Immature natural killer cell (primary cell): Measurements from ENCODE around the gene HAT1. TPM values are rescaled to one million over a fixed set of nuclear protein-coding genes. Genes with fewer than 3 reads are reported as not detected.
A peak's percentile ranks its signal among the peaks of the same experiment; 100 is the strongest.
"Not testable (repeated sequence)": the region's sequence is repeated elsewhere in the genome, so short reads cannot be mapped to it uniquely, and the experiment has no call there.

Experiments used
- DNase-seq, 3 donors: peaks; one replicate each; pipeline ENCODE4 v3.0.0; 2022; ENCODE audit warnings: mixed read lengths in 1 of 3
- H3K27ac Mint-ChIP-seq, 6 donors: one replicate each; pipeline ENCODE4 v1.8.0; 2020; ENCODE audit warnings: mixed read lengths in 6 of 6, mild to moderate bottlenecking in 5 of 6, inconsistent platforms in 4 of 6, moderate library complexity in 3 of 6
- H3K27me3 Mint-ChIP-seq, 3 donors: one replicate each; pipeline ENCODE4 v1.8.0; 2020 to 2021; ENCODE audit warnings: low read depth in 3 of 3, mild to moderate bottlenecking in 3 of 3, mixed read lengths in 3 of 3, moderate library complexity in 3 of 3, inconsistent platforms in 1 of 3
- H3K36me3 Mint-ChIP-seq, 3 donors: one replicate each; pipeline ENCODE4 v1.8.0; 2020; ENCODE audit warnings: mixed read lengths in 3 of 3, inconsistent platforms in 2 of 3, mild to moderate bottlenecking in 2 of 3
- H3K4me1 Mint-ChIP-seq, 2 donors: one replicate each; pipeline ENCODE4 v1.8.0; 2020; ENCODE audit warnings: inconsistent platforms in 2 of 2, mild to moderate bottlenecking in 2 of 2, mixed read lengths in 2 of 2, moderate library complexity in 1 of 2
- H3K4me3 Mint-ChIP-seq, 5 donors: one replicate each; pipeline ENCODE4 v1.8.0; 2020; ENCODE audit warnings: mild to moderate bottlenecking in 5 of 5, mixed read lengths in 5 of 5, inconsistent platforms in 3 of 5, moderate library complexity in 3 of 5
- H3K9me3 Mint-ChIP-seq, 6 donors: one replicate each; pipeline ENCODE4 v1.8.0; 2020; ENCODE audit warnings: mild to moderate bottlenecking in 6 of 6, mixed read lengths in 6 of 6, inconsistent platforms in 4 of 6, moderate library complexity in 3 of 6
- polyA plus RNA-seq, 3 donors: library from polyadenylated mRNA; unstranded; fragments of 300-500 nt; fragmentation: Illumina TruSeq; gene quantifications; one replicate each; pipeline ENCODE4 v1.2.3, GENCODE V29; 2021

Gene HAT1
- polyA plus RNA-seq, 3 donors from 2014 or later = 49.0 to 103 (median 70.6) TPM

DNA sequence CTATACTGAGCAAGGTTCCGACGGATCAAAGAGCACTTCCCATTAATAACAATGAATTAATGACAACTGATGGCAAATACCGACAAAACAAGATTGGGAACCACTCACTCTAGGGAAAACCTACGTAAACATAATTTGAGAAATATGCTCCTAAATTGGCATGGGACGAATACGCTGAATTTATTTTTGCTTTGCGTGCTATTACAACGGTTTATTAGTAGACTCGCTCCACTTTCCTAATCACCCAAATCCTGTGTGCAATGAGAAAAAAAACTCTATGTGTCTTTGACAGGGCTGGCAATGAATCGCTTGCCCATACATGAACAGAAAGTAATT, 27.7 kb upstream of the HAT1 start:
- peaks cover 3 to 12% (median 5%) of the 10 kb centered on the region in 3 donors for H3K27me3 Mint-ChIP-seq
- H3K4me1 Mint-ChIP-seq = peaks cover 19 to 32% of the 10 kb centered on the region in 2 donors
- H3K4me3 Mint-ChIP-seq = peak overlapping the region; percentile 90 to 99 (median 95)
- peaks cover 0 to 6% (median 0%) of the 10 kb centered on the region in 3 donors for H3K36me3 Mint-ChIP-seq
- no peak for DNase-seq
- peaks cover 0 to 1% (median 0%) of the 10 kb centered on the region in 6 donors for H3K9me3 Mint-ChIP-seq
- peak overlapping the region; percentile 55 to 89 (median 77) for H3K27ac Mint-ChIP-seq

DNA sequence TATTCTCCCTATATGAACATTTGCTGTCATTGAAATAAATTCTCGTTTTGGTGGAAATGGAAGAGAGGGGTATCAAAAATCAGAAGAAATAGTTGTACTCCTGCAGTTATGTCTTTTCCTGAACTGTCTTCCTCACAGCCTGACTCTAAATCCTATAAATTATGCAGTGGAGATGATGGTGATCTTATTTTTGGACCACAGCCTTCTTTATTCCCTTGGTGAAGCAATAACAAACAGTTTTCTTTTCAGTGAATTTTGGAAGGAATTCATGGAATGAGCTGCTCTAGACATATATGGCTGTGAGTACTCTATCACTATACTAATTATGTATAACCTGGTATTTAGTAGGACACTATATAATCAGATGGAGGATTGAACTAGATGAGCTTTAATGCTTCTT, 26.5 kb upstream of the HAT1 start:
- Mint-ChIP-seq H3K27ac (no peak overlapping the region), H3K27me3 (peaks cover 3 to 12% (median 5%) of the 10 kb centered on the region in 3 donors), H3K36me3 (peaks cover 0 to 6% (median 0%) of the 10 kb centered on the region in 3 donors), H3K4me1 (peaks cover 19 to 31% of the 10 kb centered on the region in 2 donors), H3K4me3 (peak overlapping the region in 1 of 5 donors; percentile 14), H3K9me3 (peaks cover 0 to 1% (median 0%) of the 10 kb centered on the region in 6 donors)
- no peak for DNase-seq

DNA sequence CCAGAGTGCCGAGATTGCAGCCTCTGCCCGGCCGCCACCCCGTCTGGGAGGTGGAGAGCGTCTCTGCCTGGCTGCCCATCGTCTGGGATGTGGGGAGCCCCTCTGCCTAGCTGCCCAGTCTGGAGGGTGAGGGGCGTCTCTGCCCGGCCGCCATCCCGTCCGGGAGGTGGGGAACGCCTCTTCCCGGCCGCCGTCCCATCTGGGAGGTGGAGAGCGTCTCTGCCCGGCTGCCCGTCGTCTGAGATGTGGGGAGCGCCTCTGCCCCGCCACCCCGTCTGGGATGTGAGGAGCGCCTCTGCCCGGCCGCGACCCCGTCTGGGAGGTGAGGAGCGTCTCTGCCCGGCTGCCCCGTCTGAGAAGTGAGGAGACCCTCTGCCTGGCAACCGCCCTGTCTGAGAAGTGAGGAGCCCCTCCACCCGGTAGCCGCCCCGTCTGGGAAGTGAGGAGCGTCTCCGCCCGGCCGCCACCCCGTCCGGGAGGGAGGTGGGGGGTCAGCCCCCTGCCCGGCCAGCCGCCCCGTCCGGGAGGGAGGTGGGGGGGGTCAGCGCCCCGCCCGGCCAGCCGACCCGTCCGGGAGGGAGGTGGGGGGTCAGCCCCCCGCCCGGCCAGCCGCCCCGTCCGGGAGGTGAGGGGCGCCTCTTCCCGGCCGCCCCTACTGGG, 22.5 kb upstream of the HAT1 start:
- H3K4me3 Mint-ChIP-seq, H3K36me3 Mint-ChIP-seq, H3K4me1 Mint-ChIP-seq, DNase-seq, H3K27ac Mint-ChIP-seq, H3K9me3 Mint-ChIP-seq: not testable (repeated sequence)
- peaks cover 3 to 10% (median 8%) of the 10 kb centered on the region in 3 donors for H3K27me3 Mint-ChIP-seq

DNA sequence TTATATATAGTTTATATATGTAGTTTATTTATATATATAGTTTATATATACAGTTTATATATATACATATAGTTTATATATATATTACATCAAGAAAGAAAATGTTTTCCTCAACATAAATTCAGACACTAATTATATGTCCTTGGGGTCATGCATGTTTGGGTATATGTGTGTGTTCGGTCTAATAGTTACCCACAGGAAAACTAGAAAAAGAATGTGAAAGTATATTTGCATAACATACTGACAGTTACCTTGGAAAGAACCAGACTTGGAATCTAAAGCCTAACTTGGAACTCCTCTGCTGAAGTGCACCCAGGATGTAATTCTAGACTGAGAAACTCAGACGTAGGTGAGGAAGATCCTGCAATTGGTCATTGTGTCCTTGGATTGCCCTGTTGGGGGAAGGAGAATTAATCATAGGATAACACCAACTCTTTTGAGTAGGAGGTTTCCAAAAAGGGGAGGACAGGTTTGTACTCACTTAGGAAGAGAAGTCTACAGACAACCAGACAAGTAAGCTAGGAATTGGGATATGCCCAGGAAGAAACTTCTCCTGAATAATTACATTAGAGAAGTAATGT, 19.3 kb upstream of the HAT1 start:
- no peak overlapping the region for H3K4me3 Mint-ChIP-seq
- H3K9me3 Mint-ChIP-seq = peaks cover 0 to 1% (median 0%) of the 10 kb centered on the region in 6 donors
- H3K27ac Mint-ChIP-seq = no peak overlapping the region
- H3K4me1 Mint-ChIP-seq = no peaks in the 10 kb centered on the region
- no peaks in the 10 kb centered on the region for H3K36me3 Mint-ChIP-seq
- DNase-seq = no peak
- peaks cover 3 to 10% (median 5%) of the 10 kb centered on the region in 3 donors for H3K27me3 Mint-ChIP-seq

DNA sequence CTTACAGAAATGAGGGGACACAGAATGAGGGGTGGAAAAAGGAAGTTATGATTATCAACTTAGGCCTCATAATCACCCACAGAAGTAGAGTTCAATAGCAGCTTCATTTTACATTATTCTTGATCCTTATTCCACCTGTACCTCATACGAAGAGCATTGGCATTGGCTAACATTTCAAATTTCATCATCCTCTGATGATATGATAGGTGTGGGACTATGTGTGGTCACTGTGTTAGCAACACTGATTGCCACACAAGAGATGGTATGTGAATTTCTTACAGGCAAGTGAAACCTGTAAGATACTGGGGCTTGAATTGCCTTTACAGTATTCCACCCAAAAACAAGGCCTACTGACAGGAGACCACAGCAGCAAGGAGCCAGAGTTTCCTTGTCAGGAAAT, 14.0 kb upstream of the HAT1 start:
- no peak overlapping the region for H3K27ac Mint-ChIP-seq
- H3K9me3 Mint-ChIP-seq = no peaks in the 10 kb centered on the region
- no peaks in the 10 kb centered on the region for H3K36me3 Mint-ChIP-seq
- H3K4me1 Mint-ChIP-seq = no peaks in the 10 kb centered on the region
- peaks cover 0 to 5% (median 5%) of the 10 kb centered on the region in 3 donors for H3K27me3 Mint-ChIP-seq
- no peak for DNase-seq
- no peak overlapping the region for H3K4me3 Mint-ChIP-seq

DNA sequence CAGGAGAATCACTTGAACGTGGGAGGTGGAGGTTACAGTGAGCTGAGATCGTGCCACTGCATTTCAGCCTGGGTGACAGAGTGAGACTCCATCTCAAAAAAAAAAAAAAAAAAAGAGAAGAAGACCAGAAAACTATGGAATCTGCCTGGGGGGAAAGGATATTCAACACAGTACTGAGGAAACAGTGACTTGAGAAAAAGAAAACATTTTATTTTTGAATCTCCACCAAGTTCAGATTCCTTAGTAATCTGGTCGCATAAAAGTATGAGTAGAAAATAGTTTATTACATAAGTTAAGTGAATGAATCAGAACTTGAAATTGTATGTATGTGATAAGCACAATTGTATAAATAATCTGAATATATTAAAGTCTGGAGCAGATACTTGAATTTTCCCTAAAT, 13.0 kb upstream of the HAT1 start:
- no peaks in the 10 kb centered on the region for H3K9me3 Mint-ChIP-seq
- no peak overlapping the region for H3K4me3 Mint-ChIP-seq
- no peak for DNase-seq
- no peaks in the 10 kb centered on the region for H3K4me1 Mint-ChIP-seq
- peaks cover 0 to 4% (median 4%) of the 10 kb centered on the region in 3 donors for H3K27me3 Mint-ChIP-seq
- no peak overlapping the region for H3K27ac Mint-ChIP-seq
- no peaks in the 10 kb centered on the region for H3K36me3 Mint-ChIP-seq

DNA sequence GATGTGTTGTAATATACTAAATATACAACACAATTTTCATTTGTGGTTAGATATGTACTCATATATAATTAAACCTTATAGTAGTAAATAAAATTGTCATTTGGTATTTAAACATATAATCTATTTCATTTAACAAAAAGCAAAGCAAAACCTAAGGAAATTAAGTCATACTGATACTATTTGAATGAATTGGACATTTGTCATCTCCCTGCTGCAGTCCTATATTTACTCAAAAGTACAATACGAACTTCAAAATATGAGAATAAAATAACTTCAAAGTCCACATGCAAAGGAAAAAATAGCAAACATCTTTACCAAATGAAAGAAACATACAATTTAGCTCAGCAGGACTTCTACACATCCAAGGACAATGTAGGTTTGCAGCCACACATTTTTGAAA, 11.8 kb upstream of the HAT1 start:
- Mint-ChIP-seq H3K27me3 (peaks cover 0 to 4% (median 1%) of the 10 kb centered on the region in 3 donors), H3K9me3 (no peaks in the 10 kb centered on the region), H3K27ac (no peak overlapping the region), H3K4me1 (no peaks in the 10 kb centered on the region), H3K4me3 (no peak overlapping the region), H3K36me3 (no peaks in the 10 kb centered on the region)
- no peak for DNase-seq

DNA sequence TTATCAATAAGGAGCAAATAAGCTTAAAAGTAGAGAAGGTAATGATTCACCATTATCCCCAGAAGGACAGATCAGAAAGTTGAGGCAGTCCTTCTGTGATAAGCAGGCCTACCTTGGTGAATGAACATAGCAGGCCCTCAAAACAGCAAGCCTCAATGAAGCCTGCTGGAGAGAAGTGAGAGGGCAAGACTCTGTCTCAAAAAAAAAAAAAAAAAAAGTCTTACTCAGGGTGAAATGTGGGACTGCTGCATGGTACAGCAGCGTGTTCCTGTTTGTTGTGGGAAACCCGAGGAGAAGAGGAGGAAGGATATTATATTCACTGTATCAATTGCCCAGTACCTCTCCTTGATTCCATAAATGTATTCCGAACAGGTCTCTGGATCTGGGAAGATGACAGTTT, 8.7 kb upstream of the HAT1 start:
- H3K4me3 Mint-ChIP-seq = no peak overlapping the region
- H3K9me3 Mint-ChIP-seq = no peaks in the 10 kb centered on the region
- no peaks in the 10 kb centered on the region for H3K4me1 Mint-ChIP-seq
- peaks cover 0 to 4% (median 0%) of the 10 kb centered on the region in 3 donors for H3K27me3 Mint-ChIP-seq
- no peak overlapping the region for H3K27ac Mint-ChIP-seq
- no peaks in the 10 kb centered on the region for H3K36me3 Mint-ChIP-seq
- DNase-seq = no peak

DNA sequence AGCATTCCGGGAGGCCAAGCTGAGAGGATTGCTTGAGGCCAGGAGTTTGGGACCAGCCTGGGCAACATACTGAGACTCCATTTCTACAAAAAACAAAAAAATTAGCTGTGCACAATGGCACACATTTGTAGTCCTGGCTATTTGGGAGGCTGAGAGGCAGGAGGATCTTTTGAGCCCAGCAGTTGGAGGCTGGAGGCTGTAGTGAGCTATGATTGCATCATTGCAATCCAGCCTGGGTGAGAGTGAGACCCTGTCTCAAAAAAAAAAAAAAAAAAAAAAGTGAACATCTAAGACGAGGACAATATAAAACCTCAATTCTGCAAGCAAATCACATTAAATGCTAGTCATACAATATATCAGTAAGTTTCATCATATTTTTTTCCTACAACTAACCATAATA, 2.8 kb upstream of the HAT1 start:
- H3K36me3 Mint-ChIP-seq = no peaks in the 10 kb centered on the region

DNA sequence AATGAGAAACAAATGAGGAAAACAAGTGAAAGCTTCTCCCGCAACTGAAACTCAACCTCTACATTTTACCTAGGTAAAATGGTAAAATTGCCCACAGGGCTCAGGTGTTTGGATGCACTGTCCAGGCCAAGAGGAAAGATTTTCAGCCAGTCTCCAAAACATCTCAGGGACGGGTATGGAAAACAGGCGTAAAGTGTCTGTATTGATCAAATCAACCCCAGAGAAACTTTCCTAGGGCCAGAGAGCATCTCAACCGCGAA, 361 bp upstream of the HAT1 start:
- Mint-ChIP-seq H3K27ac (peak overlapping the region; percentile 94 to 100 (median 98)), H3K9me3 (no peaks in the 10 kb centered on the region), H3K27me3 (peaks cover 0 to 7% (median 3%) of the 10 kb centered on the region in 3 donors), H3K4me1 (peaks cover 28 to 44% of the 10 kb centered on the region in 2 donors), H3K36me3 (peaks cover 0 to 5% (median 2%) of the 10 kb centered on the region in 3 donors), H3K4me3 (peak overlapping the region; percentile 96 to 100 (median 100))
- no peak for DNase-seq

More for the DNA sequence above, 2.8 kb upstream of the HAT1 start:
- peaks cover 23 to 28% of the 10 kb centered on the region in 2 donors for H3K4me1 Mint-ChIP-seq
- H3K27me3 Mint-ChIP-seq = peaks cover 0 to 7% (median 3%) of the 10 kb centered on the region in 3 donors
- H3K27ac Mint-ChIP-seq = no peak overlapping the region
- DNase-seq = no peak
- H3K9me3 Mint-ChIP-seq = no peaks in the 10 kb centered on the region
- H3K4me3 Mint-ChIP-seq = no peak overlapping the region

DNA sequence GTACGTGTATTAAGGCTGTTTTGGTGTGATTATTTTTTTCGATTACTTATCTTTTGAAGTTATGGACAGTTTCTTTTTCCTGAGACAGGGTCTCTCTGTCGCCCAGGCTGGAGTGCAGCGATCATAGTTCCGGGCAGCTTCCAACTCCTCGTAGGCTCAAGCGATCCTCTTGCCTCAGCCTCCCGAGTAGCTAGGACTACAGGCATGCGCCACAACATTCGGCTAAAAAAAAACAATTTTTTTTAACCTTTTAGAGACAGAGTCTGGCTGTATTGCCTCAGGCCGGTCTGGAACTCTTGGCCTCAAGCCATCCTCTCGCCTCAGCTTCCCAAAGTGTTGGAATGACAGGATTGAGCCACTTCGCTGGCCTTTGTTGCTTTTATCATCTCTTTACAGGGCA, 945 bp downstream of the HAT1 start:
- no peak for DNase-seq
- H3K36me3 Mint-ChIP-seq = peaks cover 0 to 9% (median 6%) of the 10 kb centered on the region in 3 donors
- peaks cover 34 to 52% of the 10 kb centered on the region in 2 donors for H3K4me1 Mint-ChIP-seq
- peaks cover 0 to 7% (median 3%) of the 10 kb centered on the region in 3 donors for H3K27me3 Mint-ChIP-seq
- peak overlapping the region; percentile 96 to 100 (median 100) for H3K4me3 Mint-ChIP-seq
- H3K9me3 Mint-ChIP-seq = no peaks in the 10 kb centered on the region
- H3K27ac Mint-ChIP-seq = peak overlapping the region; percentile 94 to 100 (median 98)

DNA sequence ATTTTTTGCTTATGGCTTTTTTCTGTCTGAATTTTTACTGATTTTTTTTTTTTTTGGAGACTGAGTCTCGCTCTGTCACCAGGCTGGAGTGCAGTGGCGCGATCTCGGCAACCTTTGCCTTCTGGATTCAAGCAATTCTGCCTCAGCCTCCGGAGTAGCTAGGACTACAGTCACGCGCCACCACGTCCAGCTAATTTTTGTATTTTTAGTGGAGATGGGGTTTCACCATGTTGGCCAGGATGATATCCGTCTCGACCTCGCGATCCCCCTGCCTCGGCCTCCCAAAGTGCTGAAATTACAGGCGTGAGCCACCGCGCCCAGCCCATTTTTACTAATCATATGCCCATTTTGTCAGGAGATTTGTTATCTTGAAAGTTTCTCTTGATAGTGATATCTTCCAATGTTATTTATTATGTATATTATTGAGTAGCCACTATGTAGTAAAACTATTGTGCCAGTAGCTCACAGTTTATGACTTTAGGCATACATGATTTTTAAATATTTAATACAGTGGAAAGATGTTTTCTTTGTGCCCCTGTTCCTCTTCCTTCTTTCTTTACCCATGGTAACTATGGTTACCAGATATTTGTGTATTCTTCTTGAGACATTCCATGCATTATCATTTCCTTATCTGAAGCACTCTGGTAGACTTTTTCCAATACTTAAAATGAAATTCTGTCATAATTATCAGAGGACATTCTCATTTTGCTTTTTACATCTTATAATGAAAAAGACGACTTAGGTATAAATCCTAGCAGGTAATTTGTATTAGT, 2.1 kb downstream of the HAT1 start:
- Mint-ChIP-seq H3K9me3 (no peaks in the 10 kb centered on the region), H3K4me3 (peak overlapping the region; percentile 47 to 100 (median 100)), H3K36me3 (peaks cover 0 to 15% (median 6%) of the 10 kb centered on the region in 3 donors), H3K27me3 (peaks cover 0 to 7% (median 3%) of the 10 kb centered on the region in 3 donors), H3K27ac (peak overlapping the region; percentile 69 to 100 (median 98)), H3K4me1 (peaks cover 42 to 64% of the 10 kb centered on the region in 2 donors)
- DNase-seq = no peak

DNA sequence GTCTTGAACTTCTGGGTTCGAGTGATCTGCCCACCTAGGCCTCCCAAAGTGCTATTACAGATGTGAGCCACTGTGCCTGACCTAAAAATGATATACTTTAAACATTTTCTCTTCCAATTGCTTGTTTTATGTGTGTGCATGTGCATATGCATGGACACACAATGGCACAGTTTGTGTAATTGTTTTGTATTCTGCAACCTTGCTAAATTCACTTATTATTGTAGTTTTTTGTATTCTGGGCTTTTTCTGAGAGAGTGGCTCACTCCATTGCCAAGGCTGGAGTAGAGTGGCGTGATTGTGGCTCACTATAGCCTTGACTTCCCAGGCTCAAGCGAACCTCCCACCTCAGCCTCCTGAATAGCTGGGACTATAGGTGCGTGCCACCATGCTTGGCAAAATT, 8.1 kb downstream of the HAT1 start:
- Mint-ChIP-seq H3K4me1 (peaks cover 31 to 63% of the 10 kb centered on the region in 2 donors), H3K27me3 (peaks cover 0 to 1% (median 0%) of the 10 kb centered on the region in 3 donors), H3K27ac (peak overlapping the region in 1 of 6 donors; percentile 49), H3K36me3 (peaks cover 6 to 28% (median 11%) of the 10 kb centered on the region in 3 donors), H3K4me3 (no peak overlapping the region), H3K9me3 (no peaks in the 10 kb centered on the region)
- no peak for DNase-seq
